NCI-H2029 treated with DMSO at 0.1 percent for 48 hours (cell line): Measurements from ENCODE around the gene BNC2.
"Not testable (repeated sequence)": the region's sequence is repeated elsewhere in the genome, so short reads cannot be mapped to it uniquely, and the experiment has no call there.

Experiments used
- DNase-seq: peaks from one replicate; lab custom pipeline; 2025; lab: John Stamatoyannopoulos, UW

The BNC2 gene

GRCh38 chr9:16449076-16449730 is 421.3 kb downstream of the BNC2 start:
- no peak for DNase-seq

GRCh38 chr9:16447946-16448345 is 422.5 kb downstream of the BNC2 start:
- DNase-seq, result no peak

- DNase-seq, result no peak
Measured at GRCh38 chr9:16446636-16447035, 423.8 kb downstream of the BNC2 start.

GRCh38 chr9:16445141-16445920 is 425.1 kb downstream of the BNC2 start:
- no peak for DNase-seq

- no peak for DNase-seq
Measured at GRCh38 chr9:16442622-16443021, 427.8 kb downstream of the BNC2 start.

GRCh38 chr9:16441791-16442190 is 428.7 kb downstream of the BNC2 start:
- no peak for DNase-seq

- DNase-seq, result not testable (repeated sequence)
Measured at GRCh38 chr9:16438831-16439230, 431.6 kb downstream of the BNC2 start.

- DNase-seq, result no peak
Measured at GRCh38 chr9:16436545-16436944, 433.9 kb downstream of the BNC2 start.

GRCh38 chr9:16434526-16434925 is 435.9 kb downstream of the BNC2 start:
- DNase-seq, result no peak

GRCh38 chr9:16433494-16433893 is 437.0 kb downstream of the BNC2 start:
- no peak for DNase-seq

GRCh38 chr9:16431666-16432392 is 438.6 kb downstream of the BNC2 start:
- no peak for DNase-seq

GRCh38 chr9:16429671-16430070 is 440.8 kb downstream of the BNC2 start:
- DNase-seq, result no peak

- DNase-seq, result no peak
Measured at GRCh38 chr9:16427873-16428427, 442.5 kb downstream of the BNC2 start.

GRCh38 chr9:16426716-16427115 is 443.8 kb downstream of the BNC2 start:
- no peak for DNase-seq

GRCh38 chr9:16425562-16426231 is 444.8 kb downstream of the BNC2 start:
- DNase-seq, result no peak

- no peak for DNase-seq
Measured at GRCh38 chr9:16422114-16422513, 448.4 kb downstream of the BNC2 start.

- DNase-seq, result no peak
Measured at GRCh38 chr9:16421532-16421931, 448.9 kb downstream of the BNC2 start.

GRCh38 chr9:16419124-16419523 is 451.3 kb downstream of the BNC2 start:
- no peak for DNase-seq

GRCh38 chr9:16418721-16419120 is 451.7 kb downstream of the BNC2 start:
- DNase-seq, result no peak

GRCh38 chr9:16417749-16418148 is 452.7 kb downstream of the BNC2 start:
- DNase-seq, result no peak

GRCh38 chr9:16417161-16417560 is 453.3 kb downstream of the BNC2 start:
- DNase-seq, result no peak

GRCh38 chr9:16414451-16414850 is 456.0 kb downstream of the BNC2 start:
- no peak for DNase-seq
